K562 (cell line): Measurements from ENCODE around the gene SRC. TPM values are rescaled to one million over a fixed set of nuclear protein-coding genes. Genes with fewer than 3 reads are reported as not detected.

Experiments used
- FOXA1 ChIP-seq: fragments of 450-650 bp; IDR thresholded peaks from 2 replicates; pipeline ENCODE4 v1.6.1; 2016; ENCODE audit warnings: mild to moderate bottlenecking, borderline replicate concordance
- KAT7 ChIP-seq: sonication (generic); formaldehyde crosslinking; IDR thresholded peaks from 2 replicates; pipeline ENCODE4 v1.8.0; 2022; ENCODE audit warnings: missing genetic modification reagents, mild to moderate bottlenecking, borderline replicate concordance
- MAFK ChIP-seq: IDR thresholded peaks from 2 replicates; pipeline ENCODE4 v1.6.1; 2011; ENCODE audit warnings: low read length, improper control_type of control experiment
- MAZ ChIP-seq, 2 experiments: fragments of 450-650 bp in 1 of 2; sonication (generic) in 1 of 2; formaldehyde crosslinking; IDR thresholded peaks in 1 of 2; conservative IDR thresholded peaks in 1 of 2; 2 replicates each; pipeline versions ENCODE4 v1.4.0 to v1.5.0; 2020; ENCODE audit warnings: mild to moderate bottlenecking in 1 of 2, missing genetic modification reagents in 1 of 2
- MCM7 ChIP-seq, 2 experiments: fragments of 450-650 bp; IDR thresholded peaks; 2 replicates each; pipeline ENCODE4 v1.6.1; 2016 to 2018
- NCOA4 ChIP-seq: fragments of 450-650 bp; IDR thresholded peaks from 2 replicates; pipeline ENCODE4 v1.6.1; 2018; ENCODE audit warnings: mild to moderate bottlenecking; ENCODE audit not compliant: partially characterized antibody
- TCF3 ChIP-seq: sonication (generic); formaldehyde crosslinking; IDR thresholded peaks from 2 replicates; pipeline ENCODE4 v1.4.0; 2020; ENCODE audit warnings: mild to moderate bottlenecking, missing genetic modification reagents
- ZNF274 ChIP-seq: IDR thresholded peaks from 2 replicates; pipeline ENCODE4 v1.6.1; 2011; ENCODE audit warnings: low read depth, mild to moderate bottlenecking, low read length, moderate library complexity, borderline replicate concordance
- ZNF282 ChIP-seq: sonication (generic); formaldehyde crosslinking; IDR thresholded peaks from 2 replicates; pipeline ENCODE4 v1.8.1; 2023; ENCODE audit warnings: missing genetic modification reagents
- polyA plus RNA-seq, 8 experiments: library from polyadenylated mRNA; depleted of rRNA in 4 of 8; stranded (reverse) in 5 of 8; unstranded in 3 of 8; fragments of >200 nt; fragmentation: Nextera tagmentation in 2 of 8; fragmentation: Illumina TruSeq in 1 of 8; extraction: Ambion mirVana in 2 of 8; extraction: Trizol in 1 of 8; gene quantifications; 2 replicates each; pipeline versions ENCODE4 v1.2.1 to v1.2.3, GENCODE V29; 2011 to 2014; ENCODE audit warnings: inconsistent platforms in 1 of 8, missing spikeins in 1 of 8
- total RNA-seq, 7 experiments: library from RNA; depleted of rRNA in 6 of 7; stranded (reverse); fragments of >200 nt in 6 of 7; fragmentation: Illumina TruSeq in 2 of 7; extraction: Trizol in 2 of 7; gene quantifications; 2 replicates each; pipeline versions ENCODE4 v1.2.1 to v1.2.3, GENCODE V29; 2011 to 2021; ENCODE audit warnings: low replicate concordance in 1 of 7
- TF ChIP-seq, protein P1 (sequence below): fragments of 200-800 bp; sonication (Bioruptor generic); IDR thresholded peaks from 2 replicates; pipeline ENCODE4 v1.6.1; 2017; ENCODE audit warnings: missing genetic modification characterization, missing compliant biosample characterization
- TF ChIP-seq, protein P2 (sequence below): fragments of 450-650 bp; IDR thresholded peaks from 2 replicates; pipeline ENCODE4 v1.6.1; 2017; ENCODE audit warnings: antibody characterized with exemption, mild to moderate bottlenecking
- TF ChIP-seq, protein P3 (sequence below): sonication (generic); formaldehyde crosslinking; IDR thresholded peaks from 2 replicates; pipeline ENCODE4 v1.8.0; 2023; ENCODE audit warnings: mild to moderate bottlenecking, missing genetic modification reagents
- TF ChIP-seq, protein P4 (sequence below): IDR thresholded peaks from 2 replicates; pipeline ENCODE4 v1.6.1; 2014; ENCODE audit warnings: antibody characterized with exemption
- TF ChIP-seq, protein P5 (sequence below): conservative IDR thresholded peaks from 2 replicates; pipeline ENCODE4 v1.6.1; 2011; ENCODE audit warnings: low read depth, mild to moderate bottlenecking, low read length; ENCODE audit not compliant: control insufficient read depth

Gene SRC
- total and polyA plus RNA-seq, 9 of the 15 experiments (the other 6 are each of a cell fraction or from before 2014, with no cell fraction given): 0.06 to 8.5 (median 3.1) TPM

DNA sequence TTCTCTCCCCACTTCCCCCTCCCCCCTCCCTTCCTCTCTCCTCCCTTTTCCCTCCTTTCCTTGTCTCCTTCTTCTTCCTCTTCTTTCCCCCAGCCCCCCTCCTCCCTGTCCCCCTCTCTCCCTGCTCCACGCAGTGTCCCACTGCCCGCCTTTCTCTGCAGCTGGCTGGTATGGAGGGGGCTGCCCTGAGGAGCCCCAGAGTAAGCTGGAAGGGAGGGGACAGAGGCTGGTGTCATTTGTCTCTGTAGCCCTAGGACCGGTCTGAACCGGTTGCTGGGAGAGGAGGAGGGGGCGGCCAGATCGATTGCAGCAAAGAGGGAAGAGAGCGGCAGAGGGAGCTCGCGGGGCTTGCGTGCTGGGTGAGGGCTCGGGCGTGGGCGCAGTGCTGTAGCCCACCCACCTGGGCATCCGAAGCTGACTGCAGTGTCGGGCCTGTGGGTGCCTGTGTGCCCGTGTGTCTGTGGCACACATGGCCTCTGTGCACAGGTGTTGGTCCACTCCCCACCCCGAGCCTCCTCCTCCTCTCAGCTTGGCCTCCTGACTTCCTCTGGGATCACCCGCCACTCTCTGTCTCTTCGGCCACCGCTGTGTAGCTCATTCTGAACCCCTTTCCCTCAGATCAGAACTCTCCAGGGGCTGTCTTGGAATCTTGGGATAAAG lies 50.6 kb downstream of the SRC start (continued):
- TF ChIP-seq, protein P1, sequence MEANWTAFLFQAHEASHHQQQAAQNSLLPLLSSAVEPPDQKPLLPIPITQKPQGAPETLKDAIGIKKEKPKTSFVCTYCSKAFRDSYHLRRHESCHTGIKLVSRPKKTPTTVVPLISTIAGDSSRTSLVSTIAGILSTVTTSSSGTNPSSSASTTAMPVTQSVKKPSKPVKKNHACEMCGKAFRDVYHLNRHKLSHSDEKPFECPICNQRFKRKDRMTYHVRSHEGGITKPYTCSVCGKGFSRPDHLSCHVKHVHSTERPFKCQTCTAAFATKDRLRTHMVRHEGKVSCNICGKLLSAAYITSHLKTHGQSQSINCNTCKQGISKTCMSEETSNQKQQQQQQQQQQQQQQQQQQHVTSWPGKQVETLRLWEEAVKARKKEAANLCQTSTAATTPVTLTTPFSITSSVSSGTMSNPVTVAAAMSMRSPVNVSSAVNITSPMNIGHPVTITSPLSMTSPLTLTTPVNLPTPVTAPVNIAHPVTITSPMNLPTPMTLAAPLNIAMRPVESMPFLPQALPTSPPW (CRISPR knock-in tag): peak; percentile 54
- no peak for TF ChIP-seq KAT7 (CRISPR knock-in tag)
- TF ChIP-seq NCOA4: no peak
- TF ChIP-seq ZNF282 (CRISPR knock-in tag): no peak
- TF ChIP-seq, protein P2, sequence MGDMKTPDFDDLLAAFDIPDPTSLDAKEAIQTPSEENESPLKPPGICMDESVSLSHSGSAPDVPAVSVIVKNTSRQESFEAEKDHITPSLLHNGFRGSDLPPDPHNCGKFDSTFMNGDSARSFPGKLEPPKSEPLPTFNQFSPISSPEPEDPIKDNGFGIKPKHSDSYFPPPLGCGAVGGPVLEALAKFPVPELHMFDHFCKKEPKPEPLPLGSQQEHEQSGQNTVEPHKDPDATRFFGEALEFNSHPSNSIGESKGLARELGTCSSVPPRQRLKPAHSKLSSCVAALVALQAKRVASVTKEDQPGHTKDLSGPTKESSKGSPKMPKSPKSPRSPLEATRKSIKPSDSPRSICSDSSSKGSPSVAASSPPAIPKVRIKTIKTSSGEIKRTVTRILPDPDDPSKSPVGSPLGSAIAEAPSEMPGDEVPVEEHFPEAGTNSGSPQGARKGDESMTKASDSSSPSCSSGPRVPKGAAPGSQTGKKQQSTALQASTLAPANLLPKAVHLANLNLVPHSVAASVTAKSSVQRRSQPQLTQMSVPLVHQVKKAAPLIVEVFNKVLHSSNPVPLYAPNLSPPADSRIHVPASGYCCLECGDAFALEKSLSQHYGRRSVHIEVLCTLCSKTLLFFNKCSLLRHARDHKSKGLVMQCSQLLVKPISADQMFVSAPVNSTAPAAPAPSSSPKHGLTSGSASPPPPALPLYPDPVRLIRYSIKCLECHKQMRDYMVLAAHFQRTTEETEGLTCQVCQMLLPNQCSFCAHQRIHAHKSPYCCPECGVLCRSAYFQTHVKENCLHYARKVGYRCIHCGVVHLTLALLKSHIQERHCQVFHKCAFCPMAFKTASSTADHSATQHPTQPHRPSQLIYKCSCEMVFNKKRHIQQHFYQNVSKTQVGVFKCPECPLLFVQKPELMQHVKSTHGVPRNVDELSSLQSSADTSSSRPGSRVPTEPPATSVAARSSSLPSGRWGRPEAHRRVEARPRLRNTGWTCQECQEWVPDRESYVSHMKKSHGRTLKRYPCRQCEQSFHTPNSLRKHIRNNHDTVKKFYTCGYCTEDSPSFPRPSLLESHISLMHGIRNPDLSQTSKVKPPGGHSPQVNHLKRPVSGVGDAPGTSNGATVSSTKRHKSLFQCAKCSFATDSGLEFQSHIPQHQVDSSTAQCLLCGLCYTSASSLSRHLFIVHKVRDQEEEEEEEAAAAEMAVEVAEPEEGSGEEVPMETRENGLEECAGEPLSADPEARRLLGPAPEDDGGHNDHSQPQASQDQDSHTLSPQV: no peak
- no peak for TF ChIP-seq TCF3 (CRISPR knock-in tag)
- no peak for TF ChIP-seq ZNF274
- TF ChIP-seq, protein P3, sequence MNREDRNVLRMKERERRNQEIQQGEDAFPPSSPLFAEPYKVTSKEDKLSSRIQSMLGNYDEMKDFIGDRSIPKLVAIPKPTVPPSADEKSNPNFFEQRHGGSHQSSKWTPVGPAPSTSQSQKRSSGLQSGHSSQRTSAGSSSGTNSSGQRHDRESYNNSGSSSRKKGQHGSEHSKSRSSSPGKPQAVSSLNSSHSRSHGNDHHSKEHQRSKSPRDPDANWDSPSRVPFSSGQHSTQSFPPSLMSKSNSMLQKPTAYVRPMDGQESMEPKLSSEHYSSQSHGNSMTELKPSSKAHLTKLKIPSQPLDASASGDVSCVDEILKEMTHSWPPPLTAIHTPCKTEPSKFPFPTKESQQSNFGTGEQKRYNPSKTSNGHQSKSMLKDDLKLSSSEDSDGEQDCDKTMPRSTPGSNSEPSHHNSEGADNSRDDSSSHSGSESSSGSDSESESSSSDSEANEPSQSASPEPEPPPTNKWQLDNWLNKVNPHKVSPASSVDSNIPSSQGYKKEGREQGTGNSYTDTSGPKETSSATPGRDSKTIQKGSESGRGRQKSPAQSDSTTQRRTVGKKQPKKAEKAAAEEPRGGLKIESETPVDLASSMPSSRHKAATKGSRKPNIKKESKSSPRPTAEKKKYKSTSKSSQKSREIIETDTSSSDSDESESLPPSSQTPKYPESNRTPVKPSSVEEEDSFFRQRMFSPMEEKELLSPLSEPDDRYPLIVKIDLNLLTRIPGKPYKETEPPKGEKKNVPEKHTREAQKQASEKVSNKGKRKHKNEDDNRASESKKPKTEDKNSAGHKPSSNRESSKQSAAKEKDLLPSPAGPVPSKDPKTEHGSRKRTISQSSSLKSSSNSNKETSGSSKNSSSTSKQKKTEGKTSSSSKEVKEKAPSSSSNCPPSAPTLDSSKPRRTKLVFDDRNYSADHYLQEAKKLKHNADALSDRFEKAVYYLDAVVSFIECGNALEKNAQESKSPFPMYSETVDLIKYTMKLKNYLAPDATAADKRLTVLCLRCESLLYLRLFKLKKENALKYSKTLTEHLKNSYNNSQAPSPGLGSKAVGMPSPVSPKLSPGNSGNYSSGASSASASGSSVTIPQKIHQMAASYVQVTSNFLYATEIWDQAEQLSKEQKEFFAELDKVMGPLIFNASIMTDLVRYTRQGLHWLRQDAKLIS (CRISPR knock-in tag): no peak
- no peak for TF ChIP-seq FOXA1
- TF ChIP-seq, protein P4, sequence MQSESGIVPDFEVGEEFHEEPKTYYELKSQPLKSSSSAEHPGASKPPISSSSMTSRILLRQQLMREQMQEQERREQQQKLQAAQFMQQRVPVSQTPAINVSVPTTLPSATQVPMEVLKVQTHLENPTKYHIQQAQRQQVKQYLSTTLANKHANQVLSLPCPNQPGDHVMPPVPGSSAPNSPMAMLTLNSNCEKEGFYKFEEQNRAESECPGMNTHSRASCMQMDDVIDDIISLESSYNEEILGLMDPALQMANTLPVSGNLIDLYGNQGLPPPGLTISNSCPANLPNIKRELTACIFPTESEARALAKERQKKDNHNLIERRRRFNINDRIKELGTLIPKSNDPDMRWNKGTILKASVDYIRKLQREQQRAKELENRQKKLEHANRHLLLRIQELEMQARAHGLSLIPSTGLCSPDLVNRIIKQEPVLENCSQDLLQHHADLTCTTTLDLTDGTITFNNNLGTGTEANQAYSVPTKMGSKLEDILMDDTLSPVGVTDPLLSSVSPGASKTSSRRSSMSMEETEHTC: no peak
- no peak for TF ChIP-seq MAFK
- TF ChIP-seq, protein P5, sequence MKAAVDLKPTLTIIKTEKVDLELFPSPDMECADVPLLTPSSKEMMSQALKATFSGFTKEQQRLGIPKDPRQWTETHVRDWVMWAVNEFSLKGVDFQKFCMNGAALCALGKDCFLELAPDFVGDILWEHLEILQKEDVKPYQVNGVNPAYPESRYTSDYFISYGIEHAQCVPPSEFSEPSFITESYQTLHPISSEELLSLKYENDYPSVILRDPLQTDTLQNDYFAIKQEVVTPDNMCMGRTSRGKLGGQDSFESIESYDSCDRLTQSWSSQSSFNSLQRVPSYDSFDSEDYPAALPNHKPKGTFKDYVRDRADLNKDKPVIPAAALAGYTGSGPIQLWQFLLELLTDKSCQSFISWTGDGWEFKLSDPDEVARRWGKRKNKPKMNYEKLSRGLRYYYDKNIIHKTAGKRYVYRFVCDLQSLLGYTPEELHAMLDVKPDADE: no peak
- TF ChIP-seq MCM7 (IDR thresholded peaks at IDR 0.05): no peak
- TF ChIP-seq MAZ (CRISPR knock-in tag; conservative IDR thresholded peaks at IDR 0.05 in 1 of 2, IDR thresholded peaks at IDR 0.05 in 1 of 2): peak in 1 of 2 experiments; percentile 31; a peak in 1 of 4 replicates
